Spleen (tissue), 7 donors: ENCODE data around the gene ZBTB17.

Source experiments
- CTCF ChIP-seq, 11 experiments: fragments of 200-600 bp in 7 of 11; fragments of 450-650 bp in 4 of 11; sonication (generic) in 4 of 11; IDR thresholded peaks in 8 of 11; conservative IDR thresholded peaks in 3 of 11; 1 replicate in 7 of 11; 2 replicates in 4 of 11; pipeline versions ENCODE4 v1.4.0 to v1.8.0; 2016 to 2021; ENCODE audit warnings: antibody characterized with exemption in 11 of 11, inconsistent platforms in 4 of 11, mild to moderate bottlenecking in 1 of 11
- POLR2AphosphoS5 ChIP-seq, 3 donors: sonication (generic); formaldehyde crosslinking; IDR thresholded peaks; one replicate each; pipeline ENCODE4 v1.5.1; 2017; ENCODE audit warnings: antibody characterized with exemption in 3 of 3
- donor health status: DM: no; HTN: no; CAD: no; lungs with moderate emphysema.
- donor health status: DM: no; HTN: no; CAD: no.
- donor health status: DM: no; HTN: no; CAD: no.

GRCh38 chr1:15941044-15941840 lies 34.7 kb downstream of the ZBTB17 start:
- TF ChIP-seq CTCF (IDR thresholded peaks at IDR 0.05 in 8 of 11, conservative IDR thresholded peaks at IDR 0.05 in 3 of 11) (no peak), POLR2AphosphoS5 (IDR thresholded peaks at IDR 0.05) (peak in 2 of 3 donors; percentile 23 to 63)
